NCI-H2081 treated with DMSO at 0.1 percent for 48 hours (cell line): Measurements from ENCODE around the gene NFIB.
A peak's percentile ranks its signal among the peaks of the same experiment; 100 is the strongest.

Experiments
- DNase-seq: peaks from one replicate; lab custom pipeline; 2025; lab: John Stamatoyannopoulos, UW

NFIB gene

GRCh38 chr9:14278291-14278721 lies 35.6 kb downstream of the NFIB start:
- no peak for DNase-seq

GRCh38 chr9:14277761-14278160 lies 36.2 kb downstream of the NFIB start:
- DNase-seq: no peak

GRCh38 chr9:14277244-14277643 lies 36.7 kb downstream of the NFIB start:
- no peak for DNase-seq

GRCh38 chr9:14275331-14275730 lies 38.6 kb downstream of the NFIB start:
- DNase-seq: no peak

GRCh38 chr9:14273696-14274121 lies 40.2 kb downstream of the NFIB start:
- no peak for DNase-seq

GRCh38 chr9:14272927-14273528 lies 40.9 kb downstream of the NFIB start:
- DNase-seq: no peak

- peak; percentile 85 for DNase-seq
These were observed 42.8 kb downstream of the NFIB start for GRCh38 chr9:14271093-14271673.

- DNase-seq: no peak
These were observed 43.4 kb downstream of the NFIB start for GRCh38 chr9:14270358-14271092.

- no peak for DNase-seq
These were observed 44.0 kb downstream of the NFIB start for GRCh38 chr9:14269916-14270315.

GRCh38 chr9:14263707-14264483 lies 50.0 kb downstream of the NFIB start:
- DNase-seq: no peak

- no peak for DNase-seq
These were observed 51.1 kb downstream of the NFIB start for GRCh38 chr9:14262827-14263226.

GRCh38 chr9:14261616-14262015 lies 52.3 kb downstream of the NFIB start:
- DNase-seq: no peak

- DNase-seq: no peak
These were observed 53.8 kb downstream of the NFIB start for GRCh38 chr9:14260101-14260500.

GRCh38 chr9:14258660-14259239 lies 55.2 kb downstream of the NFIB start:
- no peak for DNase-seq

- DNase-seq: no peak
These were observed 55.8 kb downstream of the NFIB start for GRCh38 chr9:14258156-14258555.

- no peak for DNase-seq
These were observed 57.4 kb downstream of the NFIB start for GRCh38 chr9:14256588-14256987.

- no peak for DNase-seq
These were observed 62.5 kb downstream of the NFIB start for GRCh38 chr9:14251154-14252071.

GRCh38 chr9:14250794-14251153 lies 63.2 kb downstream of the NFIB start:
- no peak for DNase-seq

GRCh38 chr9:14249527-14249926 lies 64.4 kb downstream of the NFIB start:
- DNase-seq: no peak

- DNase-seq: no peak
These were observed 65.8 kb downstream of the NFIB start for GRCh38 chr9:14248149-14248548.

- no peak for DNase-seq
These were observed 66.4 kb downstream of the NFIB start for GRCh38 chr9:14247577-14247976.
